NCI-H146 treated with DMSO at 0.1 percent for 48 hours (cell line): ENCODE data around the gene PTGDR.

ENCODE experiments used
- DNase-seq: peaks from one replicate; lab custom pipeline; 2025; ENCODE audit not compliant: unreplicated experiment; lab: John Stamatoyannopoulos, UW

The PTGDR gene

GRCh38 chr14:52263190-52263589 is 4.3 kb upstream of the PTGDR start:
- DNase-seq = no peak

- no peak for DNase-seq
Measured at GRCh38 chr14:52265253-52265652, 2.2 kb upstream of the PTGDR start.

- DNase-seq = no peak
Measured at GRCh38 chr14:52266179-52266578, 1.3 kb upstream of the PTGDR start.

GRCh38 chr14:52266782-52267181 is 716 bp upstream of the PTGDR start:
- DNase-seq = no peak

GRCh38 chr14:52268279-52269061 is 972 bp downstream of the PTGDR start:
- DNase-seq = no peak

GRCh38 chr14:52269100-52269499 is 1.6 kb downstream of the PTGDR start:
- DNase-seq = no peak

- no peak for DNase-seq
Measured at GRCh38 chr14:52269982-52270381, 2.5 kb downstream of the PTGDR start.

- DNase-seq = no peak
Measured at GRCh38 chr14:52271538-52271937, 4.0 kb downstream of the PTGDR start.

GRCh38 chr14:52272375-52272774 is 4.9 kb downstream of the PTGDR start:
- no peak for DNase-seq

GRCh38 chr14:52275372-52275771 is 7.9 kb downstream of the PTGDR start:
- no peak for DNase-seq

GRCh38 chr14:52277552-52277951 is 10.1 kb downstream of the PTGDR start:
- no peak for DNase-seq

GRCh38 chr14:52279408-52279807 is 11.9 kb downstream of the PTGDR start:
- DNase-seq = no peak

GRCh38 chr14:52283099-52283498 is 15.6 kb downstream of the PTGDR start:
- DNase-seq = no peak

GRCh38 chr14:52286661-52287649 is 19.5 kb downstream of the PTGDR start:
- DNase-seq = no peak

GRCh38 chr14:52296378-52296777 is 28.9 kb downstream of the PTGDR start:
- DNase-seq = no peak

GRCh38 chr14:52298795-52299194 is 31.3 kb downstream of the PTGDR start:
- DNase-seq = no peak

GRCh38 chr14:52299692-52300278 is 32.3 kb downstream of the PTGDR start:
- no peak for DNase-seq

- no peak for DNase-seq
Measured at GRCh38 chr14:52303236-52303635, 35.7 kb downstream of the PTGDR start.

GRCh38 chr14:52304248-52304904 is 36.9 kb downstream of the PTGDR start:
- DNase-seq = no peak

- DNase-seq = no peak
Measured at GRCh38 chr14:52305014-52305413, 37.5 kb downstream of the PTGDR start.

- DNase-seq = no peak
Measured at GRCh38 chr14:52307376-52307775, 39.9 kb downstream of the PTGDR start.
